ENCODE results near the gene ITCH. TPM values are rescaled to one million over a fixed set of nuclear protein-coding genes. Genes with fewer than 3 reads are reported as not detected.

ITCH gene
- total RNA-seq (2014; rRNA removed; shearing (Covaris generic)) (47.7 and 50.0 TPM in 2 replicates), polyA plus RNA-seq (2016; fragmentation: Nextera tagmentation; extraction: Ambion mirVana) (28.5 and 31.0 TPM in 2 replicates)

DNA sequence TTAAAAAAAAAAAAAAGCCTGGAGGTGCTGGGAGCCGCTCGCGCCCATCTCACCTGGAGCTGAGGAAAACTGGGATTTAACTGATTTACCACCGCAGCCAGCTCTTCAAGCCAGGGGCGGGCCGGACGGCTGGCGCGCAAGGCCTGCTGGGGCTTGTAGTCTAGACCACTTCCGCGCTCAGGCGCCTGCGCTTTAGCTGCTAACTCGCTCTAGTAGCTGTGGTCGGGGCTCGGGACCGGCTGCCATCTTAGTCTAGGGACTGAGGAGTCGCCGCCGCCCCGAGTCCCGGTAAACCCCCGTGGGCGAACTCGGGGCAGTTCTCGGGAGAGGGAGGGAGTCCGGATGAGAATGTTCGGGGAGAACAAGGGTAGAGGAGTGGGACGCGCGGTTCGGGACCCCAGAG, at the start of gene ITCH:
Gene ITCH (plus strand): TSS at position 212 of the 403 bp plus-strand sequence. CDS start 30,539 bp downstream, outside the sequence.
- in situ Hi-C loops (cut with MboI): no loop called here
- Histone ChIP-seq H4K20me1 (ENCODE audit: insufficient read depth) (peaks cover 24% of the 10 kb centered on the region; the same call in 1 of the 2 replicates), H3K4me1 (ENCODE audit: insufficient read depth) (peaks cover 25% of the 10 kb centered on the region), H3K9ac (peak within 1 kb of the TSS; percentile 99), H3K36me3 (ENCODE audit: low read depth) (no peaks in the 10 kb centered on the region; the same call in 1 of the 2 replicates), H2AFZ (peak within 1 kb of the TSS; percentile 81), H3K9me3 (ENCODE audit: low read depth) (no peaks in the 10 kb centered on the region), H3K27me3 (replicated peaks; ENCODE audit: insufficient read depth) (no peaks in the 10 kb centered on the region), H3K4me2 (ENCODE audit: unreplicated experiment) (peak within 1 kb of the TSS; percentile 96), H3K79me2 (ENCODE audit: insufficient read depth) (peaks cover 50% of the 10 kb centered on the region), H3F3A (ENCODE audit: insufficient read depth) (peaks cover 23% of the 10 kb centered on the region), H3K4me3 (peak within 1 kb of the TSS; percentile 92), H3K27ac (peak within 1 kb of the TSS; percentile 96), H3K9me2 (ENCODE audit: insufficient read depth) (no peaks in the 10 kb centered on the region)
- 1 to 2% methylated on average over 29 to 32 of the region's 32 CpGs for WGBS, 2 experiments (ENCODE audit: low coverage in 1 of 2, low lambda C conversion rate in 2 of 2, missing lambda C conversion rate in 2 of 2)
- TF ChIP-seq EZH2phosphoT487 (IDR thresholded peaks at IDR 0.05; ENCODE audit: insufficient read depth, low read depth) (no peak), EZH2 (IDR thresholded peaks at IDR 0.05; ENCODE audit: insufficient read depth, poor library complexity, severe bottlenecking) (no peak)
- peak; percentile 99 for DNase-seq

DNA sequence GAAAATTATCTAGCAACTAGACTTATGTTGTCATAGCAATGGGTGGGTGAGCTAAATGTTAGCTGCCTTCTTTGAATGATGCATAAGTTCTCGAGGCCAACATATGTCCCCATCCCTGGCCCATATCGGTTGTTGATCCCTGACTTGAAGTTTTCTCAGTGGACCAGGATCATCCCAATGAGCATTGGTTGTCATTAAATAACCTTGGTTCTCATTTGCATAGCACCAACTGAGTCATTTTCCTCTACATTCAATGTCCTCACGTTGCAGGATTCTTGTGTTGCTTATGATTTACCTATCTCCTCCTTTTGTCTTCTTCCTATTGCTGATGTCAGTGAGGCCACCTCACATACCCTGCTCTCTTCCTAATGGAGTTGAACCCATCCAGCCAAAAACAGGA, 47.8 kb upstream of the ITCH start:
- H3K4me1 ChIP-seq (ENCODE audit: insufficient read depth): peaks cover 11% of the 10 kb centered on the region
- H3K4me3 ChIP-seq: no peak overlapping the region
- H4K20me1 ChIP-seq (ENCODE audit: insufficient read depth): no peaks in the 10 kb centered on the region
- in situ Hi-C loops (cut with MboI): loop anchor here (25.0 kb wide), 1 partner anchor 397 kb away; the partner anchor contains the start of gene TP53INP2
- H3K9ac ChIP-seq: no peak overlapping the region
- H3K9me3 ChIP-seq (ENCODE audit: low read depth): no peaks in the 10 kb centered on the region
- TF ChIP-seq EZH2 (IDR thresholded peaks at IDR 0.05; ENCODE audit: insufficient read depth, poor library complexity, severe bottlenecking): no peak
- TF ChIP-seq EZH2phosphoT487 (IDR thresholded peaks at IDR 0.05; ENCODE audit: insufficient read depth, low read depth): no peak
- WGBS, 2 experiments (ENCODE audit: low coverage in 1 of 2, low lambda C conversion rate in 2 of 2, missing lambda C conversion rate in 2 of 2): 87% methylated on average over 3 of the region's 3 CpGs
- no peaks in the 10 kb centered on the region for H3K79me2 ChIP-seq (ENCODE audit: insufficient read depth)
- DNase-seq: peak; percentile 23
- no peaks in the 10 kb centered on the region for H3K27me3 ChIP-seq (replicated peaks; ENCODE audit: insufficient read depth)
- no peak overlapping the region for H3K4me2 ChIP-seq (ENCODE audit: unreplicated experiment)
- H2AFZ ChIP-seq: no peak overlapping the region
- H3K9me2 ChIP-seq (ENCODE audit: insufficient read depth): no peaks in the 10 kb centered on the region
- 0 out of 2 replicates have a peak overlapping the region, but pooled peaks have one; percentile 33 for H3K27ac ChIP-seq
- H3F3A ChIP-seq (ENCODE audit: insufficient read depth): peaks cover 13% of the 10 kb centered on the region
- H3K36me3 ChIP-seq (ENCODE audit: low read depth): no peaks in the 10 kb centered on the region

DNA sequence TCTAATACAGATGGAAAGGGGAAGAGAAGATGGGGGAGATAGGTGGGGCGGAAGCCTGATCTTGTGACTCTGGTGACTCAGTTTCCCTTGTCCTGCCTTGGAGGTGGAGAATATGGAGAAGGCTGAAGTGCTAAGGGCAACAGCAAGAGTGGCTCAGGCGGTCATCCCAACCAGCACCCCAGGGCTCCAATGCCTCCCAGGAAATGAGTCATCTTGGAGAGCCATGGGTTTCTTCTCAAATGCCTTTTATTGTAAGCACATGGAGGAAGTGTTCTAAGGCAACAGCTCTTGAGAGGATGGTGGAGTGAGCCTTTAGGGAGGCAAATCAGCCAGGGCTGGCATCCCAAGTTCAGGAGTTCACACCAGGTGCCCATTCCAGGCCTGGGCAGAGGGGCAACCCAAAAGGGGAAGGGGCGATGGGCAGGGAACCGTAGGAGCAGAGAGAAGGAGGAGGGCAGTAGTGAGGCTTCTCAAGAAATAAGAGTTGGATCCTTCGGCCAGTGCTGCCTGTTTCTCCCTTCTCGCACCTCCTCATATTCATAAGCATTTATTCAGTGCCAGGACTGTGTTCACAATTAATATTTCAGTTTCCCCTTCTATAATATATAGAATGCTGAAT, 46.8 kb upstream of the ITCH start:
- Histone ChIP-seq H3K79me2 (ENCODE audit: insufficient read depth) (no peaks in the 10 kb centered on the region), H3K9me2 (ENCODE audit: insufficient read depth) (no peaks in the 10 kb centered on the region), H3K4me1 (ENCODE audit: insufficient read depth) (peaks cover 11% of the 10 kb centered on the region), H4K20me1 (ENCODE audit: insufficient read depth) (no peaks in the 10 kb centered on the region), H3K4me2 (ENCODE audit: unreplicated experiment) (no peak overlapping the region), H3K27me3 (replicated peaks; ENCODE audit: insufficient read depth) (no peaks in the 10 kb centered on the region), H3K36me3 (ENCODE audit: low read depth) (no peaks in the 10 kb centered on the region), H3K4me3 (no peak overlapping the region), H3K9ac (no peak overlapping the region), H3F3A (ENCODE audit: insufficient read depth) (peaks cover 13% of the 10 kb centered on the region), H3K9me3 (ENCODE audit: low read depth) (no peaks in the 10 kb centered on the region), H3K27ac (no peak overlapping the region), H2AFZ (no peak overlapping the region; the same call in 1 of the 2 replicates)
- 90 to 93% methylated on average over 6 of the region's 6 CpGs for WGBS, 2 experiments (ENCODE audit: low coverage in 1 of 2, low lambda C conversion rate in 2 of 2, missing lambda C conversion rate in 2 of 2)
- TF ChIP-seq EZH2phosphoT487 (IDR thresholded peaks at IDR 0.05; ENCODE audit: insufficient read depth, low read depth) (no peak), EZH2 (IDR thresholded peaks at IDR 0.05; ENCODE audit: insufficient read depth, poor library complexity, severe bottlenecking) (no peak)
- in situ Hi-C loops (cut with MboI): loop anchor here (25.0 kb wide), 1 partner anchor 396 kb away; the partner anchor contains the start of gene TP53INP2
- DNase-seq: peak; percentile 55

DNA sequence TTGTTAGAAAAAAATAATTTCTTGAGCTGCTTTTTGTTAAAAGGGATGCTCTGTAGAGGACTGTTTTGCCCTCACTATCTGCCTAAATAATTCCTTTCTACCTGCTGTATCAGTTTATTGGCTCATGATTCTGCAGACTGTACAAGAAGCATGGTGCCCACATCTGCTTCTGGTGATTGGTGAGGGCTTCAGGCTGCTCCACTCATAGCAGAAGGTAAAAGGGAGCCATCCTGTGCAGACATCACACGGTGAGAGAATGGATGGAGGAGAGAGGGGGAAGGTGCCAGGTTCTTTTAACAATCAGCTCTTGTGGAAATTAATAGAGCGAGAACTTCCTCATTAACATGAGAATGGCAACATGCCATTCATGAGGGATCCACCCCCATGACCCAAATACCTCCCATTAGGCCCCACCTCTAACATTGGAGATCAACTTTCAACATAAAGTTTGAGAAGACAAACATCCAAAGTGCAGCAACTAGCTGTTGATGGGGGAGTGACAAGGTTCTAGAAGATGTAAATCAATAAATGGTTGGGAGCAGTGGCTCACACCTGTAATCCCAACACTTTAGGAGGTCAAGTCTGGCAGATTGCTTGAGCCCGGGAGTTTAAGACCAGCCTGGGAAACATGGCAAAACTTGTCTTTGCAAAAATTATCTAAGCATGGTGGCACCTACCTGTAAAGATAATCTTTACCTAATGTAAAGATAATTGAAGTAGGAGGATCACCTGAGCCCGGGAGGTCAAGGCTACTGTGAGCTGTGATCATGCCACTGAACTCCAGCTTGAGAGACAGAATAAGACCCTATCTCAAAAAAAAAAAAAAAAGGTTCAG, 44.2 kb upstream of the ITCH start:
- Histone ChIP-seq H3K9ac (no peak overlapping the region), H3K4me2 (ENCODE audit: unreplicated experiment) (no peak overlapping the region), H3K27ac (no peak overlapping the region), H2AFZ (no peak overlapping the region), H3K36me3 (ENCODE audit: low read depth) (no peaks in the 10 kb centered on the region), H3K27me3 (replicated peaks; ENCODE audit: insufficient read depth) (no peaks in the 10 kb centered on the region), H3K4me1 (ENCODE audit: insufficient read depth) (peaks cover 11% of the 10 kb centered on the region), H3K79me2 (ENCODE audit: insufficient read depth) (no peaks in the 10 kb centered on the region), H3K4me3 (no peak overlapping the region), H4K20me1 (ENCODE audit: insufficient read depth) (no peaks in the 10 kb centered on the region), H3F3A (ENCODE audit: insufficient read depth) (peaks cover 13% of the 10 kb centered on the region), H3K9me3 (ENCODE audit: low read depth) (no peaks in the 10 kb centered on the region), H3K9me2 (ENCODE audit: insufficient read depth) (no peaks in the 10 kb centered on the region)
- DNase-seq: no peak
- in situ Hi-C loops (cut with MboI): loop anchor here (25.0 kb wide), 1 partner anchor 393 kb away; the partner anchor contains the start of gene TP53INP2
- WGBS, 2 experiments (ENCODE audit: low coverage in 1 of 2, low lambda C conversion rate in 2 of 2, missing lambda C conversion rate in 2 of 2): 89 to 93% methylated on average over 4 of the region's 4 CpGs
- TF ChIP-seq EZH2 (IDR thresholded peaks at IDR 0.05; ENCODE audit: insufficient read depth, poor library complexity, severe bottlenecking) (no peak), EZH2phosphoT487 (IDR thresholded peaks at IDR 0.05; ENCODE audit: insufficient read depth, low read depth) (no peak)
